GM19395 (cell line): ENCODE results near the gene NECAB2.

Source experiments
- ATAC-seq: cut with Tn5 transposase; IDR thresholded peaks from one replicate; pipeline ENCODE4 v1.9.1; 2021; ENCODE audit warnings: mild to moderate bottlenecking, moderate library complexity; ENCODE audit not compliant: unreplicated experiment

Gene NECAB2

DNA sequence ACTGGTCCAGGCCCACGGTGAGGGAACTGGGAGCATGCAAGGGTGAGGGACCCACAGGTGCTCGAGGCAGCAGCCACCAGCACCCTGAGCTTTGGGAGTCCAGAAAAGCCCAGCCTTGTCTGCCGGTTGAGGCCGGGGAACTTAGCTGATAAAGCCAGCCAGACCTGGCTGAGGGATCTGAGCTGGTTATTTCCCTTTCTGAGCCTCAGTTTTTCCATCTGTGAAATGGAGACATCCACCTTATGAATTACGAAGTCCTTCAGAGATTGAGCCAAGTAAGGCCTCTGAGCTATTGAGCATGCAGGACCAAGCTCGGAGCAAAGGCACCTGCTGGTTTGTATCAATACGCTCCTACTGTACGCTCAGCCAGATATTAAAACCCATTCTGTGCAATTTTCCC is 13.8 kb downstream of the NECAB2 start:
- no peak for ATAC-seq

DNA sequence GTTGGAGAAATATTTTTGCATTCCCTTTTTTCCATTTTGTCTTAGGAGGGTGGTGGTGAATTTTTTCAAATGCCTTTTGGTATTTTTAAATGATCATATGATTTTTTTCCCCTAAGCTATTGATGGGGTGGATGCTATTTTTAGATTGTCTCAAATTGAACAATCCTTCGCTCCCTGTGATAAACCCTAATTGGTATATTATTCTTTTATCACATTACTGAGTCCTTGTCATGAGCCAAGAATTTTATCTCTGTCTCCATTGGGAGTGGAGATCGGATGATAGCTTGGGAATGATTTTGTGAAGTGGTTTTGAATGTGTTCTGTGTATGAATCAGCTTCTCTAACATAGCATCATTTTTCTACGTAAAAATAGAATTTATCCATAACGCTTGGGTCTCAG is 15.4 kb downstream of the NECAB2 start:
- ATAC-seq, result no peak

DNA sequence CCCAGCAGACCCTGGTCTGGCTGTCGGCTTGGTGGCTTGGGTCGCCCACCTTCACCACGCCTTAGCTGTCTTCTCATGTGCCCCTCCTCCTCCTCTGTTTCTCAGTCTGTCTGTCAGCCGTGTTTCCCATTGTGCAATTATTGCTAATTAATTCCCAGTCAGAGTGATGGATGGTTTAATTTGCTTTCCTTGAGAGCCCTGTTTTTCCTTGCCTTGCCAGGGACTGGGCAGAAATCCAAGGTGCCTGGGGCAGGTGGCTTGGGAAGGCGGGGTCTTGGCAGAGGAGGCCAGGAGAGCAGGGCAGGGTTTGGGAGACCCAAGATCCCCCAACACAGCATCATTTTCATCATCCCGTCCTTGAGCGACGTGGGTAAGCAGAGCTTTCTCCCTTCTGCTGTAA is 21.3 kb downstream of the NECAB2 start:
- no peak for ATAC-seq

DNA sequence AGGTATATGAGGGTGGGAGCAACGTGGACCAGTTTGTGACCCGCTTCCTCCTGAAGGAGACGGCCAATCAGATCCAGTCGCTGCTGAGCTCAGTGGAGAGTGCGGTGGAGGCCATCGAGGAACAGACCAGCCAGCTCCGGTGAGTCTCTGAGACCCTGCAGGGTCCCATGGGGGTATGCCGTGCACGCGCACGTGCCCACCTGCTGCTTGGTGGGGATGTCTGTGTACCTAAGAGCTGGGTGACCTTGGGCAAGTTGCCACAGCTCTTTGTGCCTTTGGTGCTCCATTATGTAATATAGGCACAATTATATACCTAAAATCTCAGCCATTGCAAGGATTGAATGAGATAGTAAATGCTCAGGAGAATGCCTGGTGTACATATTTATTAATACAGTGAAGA is 22.4 kb downstream of the NECAB2 start:
- ATAC-seq, result no peak

DNA sequence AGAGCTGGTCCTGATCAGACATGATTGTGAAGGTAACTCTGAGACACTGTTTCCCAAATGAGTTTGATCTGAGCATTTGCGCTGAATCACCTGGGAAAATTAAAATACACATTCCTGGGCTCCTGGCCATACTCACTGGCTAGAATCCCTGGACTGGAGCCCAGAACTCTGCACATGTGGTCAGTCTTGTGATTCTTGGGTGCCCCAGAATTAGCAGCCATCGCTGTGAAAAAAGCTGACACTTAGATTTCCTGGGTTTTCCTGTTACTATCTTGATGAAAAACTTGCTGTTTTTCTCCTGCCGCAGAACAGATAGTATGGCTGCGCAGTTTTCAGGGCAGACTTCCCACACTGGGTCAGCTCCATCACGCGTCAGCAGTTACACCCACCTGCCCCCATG is 24.6 kb downstream of the NECAB2 start:
- no peak for ATAC-seq

DNA sequence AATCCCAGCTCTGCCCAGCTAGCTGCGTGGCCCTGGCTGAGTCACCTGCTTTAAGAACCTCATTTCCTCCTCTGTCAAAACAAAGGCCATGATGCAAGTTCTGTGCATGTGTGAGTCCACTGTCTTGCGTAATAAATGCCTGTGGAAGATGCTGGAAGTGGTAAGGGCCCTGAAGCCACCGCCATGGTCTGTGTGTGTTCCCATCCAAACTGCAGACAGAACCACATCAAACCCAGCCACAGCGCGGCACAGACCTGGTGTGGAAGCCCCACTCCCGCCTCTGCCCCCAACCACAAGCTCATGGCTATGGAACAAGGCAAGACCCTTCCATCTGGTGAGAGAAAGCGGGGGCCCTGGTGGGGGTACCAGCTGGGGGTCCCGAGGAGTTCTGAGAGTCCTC is 26.0 kb downstream of the NECAB2 start:
- no peak for ATAC-seq

DNA sequence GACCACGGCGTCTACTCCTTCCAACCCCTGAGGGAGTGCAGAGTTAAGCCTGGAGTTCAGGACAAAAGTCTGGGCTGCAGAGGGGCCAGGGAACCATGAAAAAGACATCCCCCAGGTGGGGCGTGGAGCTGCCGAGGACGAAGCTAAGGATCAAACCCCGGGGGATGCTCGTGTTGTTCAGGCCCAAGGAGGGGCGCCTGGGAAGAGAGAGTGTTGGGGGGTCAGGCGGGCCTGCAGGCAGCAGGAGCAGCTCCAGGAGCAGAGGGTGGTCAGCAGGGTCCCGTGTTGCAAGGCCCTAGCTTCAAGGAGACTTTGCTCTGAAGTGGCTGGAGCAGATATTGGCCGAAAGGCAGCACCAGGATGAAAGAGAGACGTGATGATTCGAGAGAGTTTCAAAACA is 26.7 kb downstream of the NECAB2 start:
- ATAC-seq, result no peak

DNA sequence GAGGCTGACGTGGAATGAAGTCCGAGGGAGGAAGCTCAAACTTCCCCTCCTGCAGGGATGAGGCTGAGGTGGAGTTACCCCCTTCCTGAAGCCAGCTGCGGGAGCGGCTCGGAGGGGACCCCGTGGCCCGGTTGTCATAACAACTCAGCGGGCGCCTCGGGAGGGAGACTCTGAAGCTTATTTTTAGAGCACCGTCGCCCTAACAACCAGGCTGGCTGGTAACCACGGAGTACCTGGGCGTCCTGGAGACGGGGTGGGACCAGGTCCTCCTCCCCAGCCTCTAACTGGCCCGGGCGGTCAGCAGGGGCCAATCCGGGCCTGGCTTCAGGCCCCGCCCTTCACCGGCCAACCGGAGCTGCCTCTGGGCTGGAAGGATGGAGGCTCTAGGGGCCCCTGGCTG is 27.7 kb downstream of the NECAB2 start:
- no peak for ATAC-seq

DNA sequence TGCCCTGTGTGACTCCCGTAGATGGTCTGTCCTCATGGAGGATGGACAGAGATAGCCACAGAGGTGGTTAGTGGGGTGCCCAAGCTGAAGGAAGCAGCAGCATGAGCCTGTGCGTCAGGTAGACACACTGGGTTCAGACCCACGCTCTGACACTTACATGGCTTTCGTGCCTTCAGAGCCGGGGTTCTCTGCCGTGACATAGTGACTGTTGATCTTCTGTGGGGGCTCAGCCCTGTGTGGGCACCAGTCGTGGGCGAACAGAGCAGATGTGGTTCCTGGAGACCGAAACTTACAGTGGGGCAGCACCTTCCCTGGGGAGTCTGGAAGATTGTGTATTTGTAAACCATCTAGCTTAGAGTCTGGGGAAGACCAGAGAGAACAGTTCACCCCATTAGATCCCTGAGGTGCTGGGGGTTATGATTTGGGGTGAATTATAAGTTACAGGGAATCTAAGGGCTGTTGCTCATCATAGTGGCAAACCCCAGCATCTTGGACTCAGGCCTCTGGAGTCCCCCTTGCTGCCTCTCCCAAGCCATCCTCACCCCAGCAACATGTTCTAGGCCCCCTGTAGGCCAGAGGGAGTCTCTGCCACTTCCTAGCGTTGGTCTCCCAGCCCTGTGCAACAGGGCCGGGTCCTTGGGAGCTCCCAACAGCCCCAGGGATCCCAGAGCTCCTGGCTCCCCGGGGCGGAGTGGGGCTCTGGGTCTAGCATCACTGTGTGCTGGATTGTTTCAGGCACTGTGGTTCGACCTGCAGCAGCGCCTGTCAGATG is 28.6 kb downstream of the NECAB2 start:
- no peak for ATAC-seq

DNA sequence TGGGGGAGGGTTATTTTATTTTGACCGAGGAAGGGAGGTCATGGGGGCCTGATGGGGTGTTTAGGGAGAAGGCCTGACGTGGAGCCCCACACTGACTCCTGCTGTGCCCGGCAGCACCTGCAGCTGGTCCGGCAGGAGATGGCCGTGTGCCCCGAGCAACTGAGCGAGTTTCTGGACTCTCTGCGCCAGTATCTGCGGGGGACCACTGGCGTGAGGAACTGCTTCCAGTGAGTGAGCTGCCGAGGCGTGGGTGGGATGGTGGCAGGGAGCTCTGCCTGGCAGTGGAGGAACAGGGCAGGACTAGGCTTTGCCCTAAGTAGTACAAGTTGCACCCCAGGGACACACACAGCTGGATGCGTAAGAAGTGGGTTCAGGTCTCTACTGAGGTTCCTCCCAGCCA is 30.0 kb downstream of the NECAB2 start:
- ATAC-seq, result no peak

DNA sequence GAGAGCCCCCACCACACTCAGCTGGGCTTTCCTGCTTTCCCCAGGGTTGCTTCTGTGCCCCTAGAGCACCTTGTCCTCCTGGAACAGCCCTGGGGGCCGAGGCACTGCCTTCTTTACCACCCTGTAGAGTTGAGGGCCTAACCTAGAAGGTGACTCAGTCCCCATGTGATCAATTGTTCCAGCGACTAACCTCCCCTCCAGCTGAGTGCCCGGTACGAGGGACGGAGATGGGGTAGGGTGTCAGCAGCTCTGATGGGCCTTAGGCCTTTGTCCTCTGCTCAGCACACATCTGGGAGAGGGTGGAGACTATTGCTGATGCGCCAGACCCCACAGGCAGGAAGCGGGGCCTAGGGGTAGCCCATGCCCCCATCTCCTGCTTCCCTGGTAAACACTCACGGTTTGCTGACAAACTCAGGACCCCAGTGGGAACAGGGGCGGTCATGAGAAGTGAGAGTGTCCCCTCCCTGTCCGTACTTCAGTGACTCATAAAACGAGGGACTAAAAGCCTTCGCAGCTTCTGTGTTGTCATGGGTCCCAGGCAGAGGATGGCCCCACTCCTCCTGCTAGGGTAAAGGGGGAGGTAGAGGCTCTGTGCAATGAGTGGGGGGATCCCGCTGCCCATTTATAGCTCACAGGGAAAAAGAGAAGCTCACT is 33.1 kb downstream of the NECAB2 start:
- ATAC-seq, result no peak

DNA sequence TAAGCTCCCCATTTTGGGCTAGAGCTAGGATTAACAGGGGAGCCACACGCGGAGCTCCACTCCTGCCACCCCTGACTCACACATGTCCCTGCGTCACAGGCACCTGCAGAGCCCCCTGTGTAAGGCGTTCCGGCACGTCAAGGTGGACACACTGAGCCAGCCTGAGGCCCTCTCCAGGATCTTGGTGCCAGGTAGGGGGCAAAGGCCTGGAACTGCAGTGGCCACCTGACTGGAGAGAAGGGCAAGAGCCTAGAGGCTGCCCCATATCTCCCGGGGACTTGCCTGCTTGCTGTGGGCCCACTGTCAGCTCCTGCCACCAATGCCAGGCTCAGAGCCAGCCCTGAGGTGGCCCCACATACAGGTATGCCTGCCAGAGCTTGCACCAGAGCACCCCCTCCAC is 33.7 kb downstream of the NECAB2 start:
- no peak for ATAC-seq

DNA sequence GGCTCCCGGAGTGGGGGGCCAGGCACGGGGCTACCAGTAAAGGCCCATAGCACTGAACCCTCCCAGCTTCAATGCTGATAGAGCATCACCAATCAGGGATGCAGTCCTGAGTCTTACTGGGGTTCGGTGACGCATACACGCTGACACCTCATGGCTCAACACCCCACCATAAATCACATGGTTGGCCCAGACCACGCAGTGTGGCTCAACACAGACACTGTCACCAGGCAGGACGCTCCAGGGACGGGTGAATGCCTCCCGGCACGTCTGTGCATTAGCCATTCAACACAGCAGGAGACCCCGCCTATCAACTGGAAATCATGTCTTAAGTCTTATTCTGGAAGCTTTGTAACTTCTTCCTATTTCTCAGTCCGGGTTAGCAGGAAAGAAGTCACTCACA is 35.0 kb downstream of the NECAB2 start:
- no peak for ATAC-seq

DNA sequence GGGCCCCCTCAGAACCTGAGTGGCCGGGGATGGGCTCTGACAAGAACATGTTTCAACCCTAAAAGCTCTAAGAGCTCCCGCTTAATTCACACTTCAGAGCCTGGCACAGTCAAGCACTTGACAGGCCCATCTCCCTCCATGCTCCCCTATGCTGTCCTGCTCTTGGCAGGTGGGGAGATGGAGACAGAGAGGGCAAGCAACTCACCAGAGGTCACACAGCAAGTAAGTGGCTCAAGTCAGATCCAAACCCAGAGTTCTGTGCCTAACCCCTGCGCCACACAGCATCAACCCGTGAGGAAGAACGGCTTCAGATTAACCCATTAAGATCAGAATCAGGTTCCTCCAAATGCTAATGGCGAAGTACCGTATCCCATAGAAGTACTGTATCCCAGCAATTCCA is 36.4 kb downstream of the NECAB2 start:
- ATAC-seq, result no peak

DNA sequence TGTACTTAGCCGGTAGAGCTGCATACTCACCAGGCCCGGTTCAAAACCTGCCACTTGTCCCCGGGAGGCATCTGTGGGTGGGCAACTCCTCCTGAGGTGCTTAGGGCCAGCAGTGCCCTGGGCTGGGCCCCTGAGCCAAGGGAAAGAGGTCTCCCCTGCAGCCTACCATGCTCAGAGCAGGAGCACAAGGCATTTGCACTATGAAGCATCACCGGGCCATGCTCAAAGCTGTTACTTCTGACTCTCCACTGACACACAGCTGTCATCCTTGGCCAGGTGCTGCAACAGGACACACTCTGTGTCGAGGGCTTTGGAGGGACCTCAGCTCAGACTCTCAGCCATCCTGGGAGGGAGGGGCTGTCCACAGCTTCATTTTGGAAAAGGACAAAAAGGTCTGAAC is 37.3 kb downstream of the NECAB2 start:
- ATAC-seq, result no peak

DNA sequence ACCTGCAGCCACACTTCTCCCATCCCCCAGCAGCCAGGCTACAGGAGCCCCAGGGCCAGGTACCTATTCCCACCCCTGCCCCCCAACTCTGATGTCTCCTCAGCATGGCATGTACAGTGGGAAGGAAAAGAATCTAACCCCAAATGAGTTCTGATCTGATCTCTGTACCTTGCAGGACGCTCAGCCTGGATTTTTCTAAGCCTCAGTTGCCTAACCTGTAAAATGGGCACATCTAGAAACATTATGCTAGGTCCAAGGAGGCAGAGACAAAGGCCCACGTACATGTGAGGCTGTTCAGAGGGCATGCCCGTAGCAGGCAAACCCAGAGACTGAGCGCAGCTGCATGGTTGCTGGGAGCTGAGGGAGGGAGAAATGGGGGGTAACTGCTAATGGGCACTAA is 39.5 kb downstream of the NECAB2 start:
- no peak for ATAC-seq

DNA sequence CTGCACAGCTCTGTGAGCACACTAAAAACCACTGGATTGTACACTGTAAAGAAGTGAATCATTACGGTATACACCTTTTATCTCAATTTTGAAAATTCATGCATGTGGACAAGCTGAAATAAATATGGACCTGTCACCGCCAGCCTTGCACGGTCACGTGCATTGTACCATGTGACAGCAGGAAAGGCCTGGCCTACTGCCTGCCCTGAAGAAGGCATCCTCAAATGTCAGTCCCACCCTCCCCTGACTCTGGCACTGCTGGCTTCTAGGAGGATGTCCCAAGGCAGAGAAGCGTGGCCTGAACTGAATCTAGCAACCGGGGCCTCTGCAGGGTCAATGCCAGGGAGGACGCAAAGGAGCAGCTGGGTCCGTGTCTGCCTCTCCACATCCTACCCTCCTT is 39.9 kb downstream of the NECAB2 start:
- ATAC-seq, result no peak

DNA sequence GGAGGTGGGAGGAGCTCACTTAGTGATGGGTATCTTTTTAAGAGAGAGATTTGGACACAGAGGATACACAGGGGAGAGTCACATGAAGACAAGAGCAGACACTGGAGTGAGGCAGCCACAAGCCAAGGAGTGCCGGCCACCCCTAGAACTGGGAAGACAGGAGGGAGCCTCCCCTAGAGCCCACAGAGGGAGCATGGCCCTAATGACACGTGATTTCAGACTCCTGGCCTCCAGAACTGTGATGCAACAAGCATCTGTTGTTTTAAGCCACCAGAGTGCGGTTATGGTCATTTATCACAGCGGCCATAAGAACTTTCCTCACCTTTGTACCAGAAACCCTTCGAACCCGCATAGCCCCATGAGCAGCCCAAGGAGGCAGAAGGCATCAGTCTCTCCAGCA is 41.2 kb downstream of the NECAB2 start:
- ATAC-seq, result no peak

DNA sequence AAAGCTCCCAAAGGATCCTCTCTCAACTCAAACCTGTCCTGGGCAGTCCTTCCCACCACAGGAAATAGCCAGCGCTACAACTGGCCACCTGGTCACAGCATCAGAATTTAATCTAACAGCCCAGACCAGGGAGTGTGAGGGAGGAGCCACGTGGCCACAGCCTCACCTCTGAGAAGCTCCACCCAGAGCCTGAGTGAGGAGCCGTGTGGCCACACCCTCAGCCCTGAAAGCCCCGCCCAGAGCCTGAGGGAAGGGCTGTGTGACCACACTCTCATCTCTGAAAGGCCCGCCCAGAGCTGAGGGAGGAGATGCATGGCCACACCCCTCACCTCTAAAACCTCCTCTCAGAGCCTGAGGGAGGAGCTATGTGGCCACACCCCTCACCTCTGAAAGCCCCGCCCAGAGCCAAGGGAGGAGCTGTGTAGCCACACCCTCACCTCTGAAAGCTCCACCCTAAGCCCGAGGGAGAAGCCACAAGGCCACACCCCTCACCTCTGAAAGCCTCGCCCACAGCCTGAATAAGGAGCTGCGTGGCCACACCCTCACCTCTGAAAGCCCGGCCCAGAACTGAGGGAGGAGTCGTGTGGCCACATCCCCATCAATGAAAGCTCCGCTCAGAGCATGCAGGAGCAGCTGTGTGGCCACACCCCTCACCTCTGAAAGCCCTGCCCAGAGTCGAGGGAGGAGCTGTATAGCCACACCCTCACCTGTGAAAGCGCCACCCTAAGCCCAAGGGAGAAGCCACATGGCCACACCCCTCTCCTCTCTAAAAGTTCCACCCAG is 45.9 kb downstream of the NECAB2 start:
- ATAC-seq, result peak; percentile 74

DNA sequence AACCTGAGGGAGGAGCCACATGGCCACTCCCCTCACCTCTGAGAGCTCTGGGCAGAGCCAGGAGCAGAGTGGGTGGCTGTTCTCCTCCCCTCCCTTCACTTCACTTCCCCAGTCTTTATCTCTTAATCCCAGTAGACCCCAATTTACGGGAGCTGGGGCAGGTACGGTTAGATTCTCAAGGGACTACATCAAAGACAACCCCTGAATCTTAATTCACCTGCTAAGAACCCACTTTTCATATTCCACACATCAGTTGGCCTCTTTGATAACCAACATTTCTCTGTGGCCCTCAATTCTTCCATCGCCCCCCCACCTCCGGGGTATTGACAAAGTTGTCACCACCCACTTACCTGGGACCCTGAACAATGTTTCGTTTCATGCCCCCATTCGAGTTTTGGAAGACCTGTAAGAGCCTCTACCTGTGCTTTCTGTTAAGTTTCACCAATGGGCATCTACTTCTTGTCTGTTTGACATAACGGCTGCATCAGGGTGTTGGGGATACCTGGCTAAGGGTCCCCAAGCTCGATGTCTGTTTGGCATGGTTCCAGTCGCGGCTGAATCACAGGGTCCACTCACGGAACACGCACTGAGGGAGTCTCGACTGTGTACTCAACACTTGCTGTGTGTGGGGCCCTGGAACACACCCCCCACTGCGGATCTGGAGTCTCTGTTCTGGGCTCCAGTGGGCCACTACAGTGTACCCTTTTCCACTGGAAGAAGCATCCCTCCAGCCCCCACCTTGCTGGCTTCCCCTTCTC is 46.7 kb downstream of the NECAB2 start:
- no peak for ATAC-seq

DNA sequence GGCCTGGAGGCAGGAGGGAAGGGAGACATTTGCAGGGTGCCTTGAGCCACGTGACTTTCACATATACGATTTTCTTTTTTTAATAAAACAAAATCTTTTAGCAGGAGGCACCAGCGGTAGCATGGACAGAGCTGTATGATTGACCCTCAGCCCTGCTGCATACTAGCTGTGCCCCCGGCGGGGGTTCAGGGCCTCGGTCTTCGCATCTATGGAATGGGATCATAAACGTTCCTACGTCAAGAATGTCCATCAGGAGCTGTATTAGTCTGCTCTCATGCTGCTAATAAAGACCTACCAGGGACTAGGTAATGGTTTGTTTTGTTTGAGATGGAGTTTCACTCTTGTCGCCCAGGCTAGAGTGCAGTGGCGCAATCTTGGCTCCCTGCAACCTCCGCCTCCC is 47.4 kb downstream of the NECAB2 start:
- no peak for ATAC-seq
